SIG-M5 treated with dmso at 0.1 percent for 504 hours (cell line): Measurements from ENCODE around the gene ATP13A3.
"Not testable (repeated sequence)": the region's sequence is repeated elsewhere in the genome, so short reads cannot be mapped to it uniquely, and the experiment has no call there.

Experiments
- DNase-seq: peaks from one replicate; lab custom pipeline; 2025; ENCODE audit not compliant: unreplicated experiment; lab: John Stamatoyannopoulos, UW

Gene ATP13A3

DNA sequence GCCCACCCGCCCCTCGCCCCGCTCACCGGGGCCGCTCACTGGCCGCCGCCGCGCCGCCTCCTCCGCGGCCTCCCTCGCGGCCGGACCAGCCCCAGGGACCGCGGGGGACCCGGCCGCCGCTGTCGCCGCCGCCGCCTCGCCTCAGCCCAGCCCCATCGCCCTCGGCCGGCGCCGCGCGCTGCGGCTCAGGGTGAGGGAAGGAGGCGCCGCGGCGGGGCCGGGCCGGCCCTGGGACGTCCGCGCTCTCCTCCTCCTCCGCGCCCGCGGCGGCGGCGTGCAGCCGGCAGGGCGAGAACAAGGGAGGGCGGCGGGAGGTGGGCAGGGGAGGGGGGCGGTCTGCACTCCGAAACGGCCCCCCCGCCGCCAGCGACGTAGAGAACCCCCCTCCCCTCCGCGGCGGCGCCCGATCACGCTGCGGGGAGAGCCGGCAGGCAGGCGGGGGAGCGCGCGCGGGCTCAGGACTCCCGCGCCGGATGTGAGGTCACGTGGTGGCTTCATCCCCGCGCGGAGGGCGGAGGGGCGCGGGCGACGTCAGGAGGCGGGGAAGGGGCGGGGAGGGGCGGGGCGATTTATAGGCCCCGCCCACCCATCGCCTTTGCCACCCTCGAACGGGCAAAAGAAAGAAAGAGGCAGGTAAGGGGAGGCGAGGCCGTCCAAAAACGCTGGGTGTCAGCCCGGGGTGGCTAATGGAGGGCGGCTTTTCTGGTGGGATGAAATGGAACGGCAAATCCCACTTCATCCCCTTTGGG lies at the start of gene ATP13A3:
TSS of gene ATP13A3 (minus strand) at position 463 of the 749 bp plus-strand sequence. CDS start 24,812 bp downstream, outside the sequence.
- peak; percentile 90 for DNase-seq

DNA sequence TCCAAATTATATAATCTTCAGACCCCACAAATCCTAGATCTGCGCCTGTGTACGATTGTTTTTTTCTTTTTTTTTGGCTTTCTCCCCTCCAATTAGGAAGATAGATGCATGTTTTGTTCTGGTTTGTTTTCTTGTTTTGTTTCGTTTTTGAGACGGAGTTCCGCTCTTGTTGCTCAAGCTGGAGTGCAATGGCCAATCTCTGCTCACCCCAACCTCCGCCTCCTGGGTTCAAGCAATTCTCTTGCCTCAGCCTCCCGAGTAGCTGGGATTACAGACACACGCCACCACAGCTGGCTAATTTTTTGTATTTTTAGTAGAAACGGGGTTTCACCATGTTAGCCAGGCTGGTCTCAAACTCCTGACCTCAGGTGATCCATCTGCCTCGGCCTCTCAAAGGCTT lies 48.4 kb upstream of the ATP13A3 start:
- DNase-seq = not testable (repeated sequence)

DNA sequence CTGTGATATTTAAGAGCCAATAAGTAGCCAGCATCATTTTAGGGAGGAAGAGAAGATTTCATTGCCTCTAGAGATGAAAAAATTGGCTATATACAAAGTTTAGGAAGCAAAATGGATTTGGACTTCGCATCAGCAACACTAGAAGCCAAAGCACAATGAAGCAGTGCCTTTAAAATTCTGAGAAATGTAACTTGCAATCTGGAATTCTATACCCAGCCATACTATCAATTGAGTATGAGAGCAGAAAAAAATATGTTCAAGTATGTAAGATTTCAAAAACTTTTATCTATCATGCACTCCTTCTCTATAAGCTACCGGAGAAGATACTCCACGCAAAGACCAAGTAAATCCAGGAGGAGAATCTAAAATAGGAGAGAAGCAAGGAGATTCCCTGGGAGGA lies 47.4 kb upstream of the ATP13A3 start:
- no peak for DNase-seq

DNA sequence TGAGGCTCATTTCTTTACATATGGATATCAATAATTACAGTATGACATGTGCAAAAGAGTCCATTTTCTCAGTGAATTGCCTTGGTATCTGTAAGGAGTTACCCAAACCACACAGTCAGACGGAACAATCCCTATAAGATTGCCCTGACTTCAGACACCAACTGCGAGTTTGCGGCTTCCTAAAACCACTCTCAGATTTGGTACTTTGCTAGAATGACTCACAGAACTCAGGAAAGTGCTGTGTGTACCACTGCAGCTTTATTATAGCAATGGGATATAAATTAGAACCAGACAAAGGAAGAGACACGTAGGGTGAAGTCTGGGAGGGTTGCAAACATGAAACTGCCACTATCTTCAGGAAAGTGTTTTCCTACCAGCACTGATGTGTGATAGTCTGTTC lies 45.8 kb upstream of the ATP13A3 start:
- DNase-seq = peak; percentile 38

DNA sequence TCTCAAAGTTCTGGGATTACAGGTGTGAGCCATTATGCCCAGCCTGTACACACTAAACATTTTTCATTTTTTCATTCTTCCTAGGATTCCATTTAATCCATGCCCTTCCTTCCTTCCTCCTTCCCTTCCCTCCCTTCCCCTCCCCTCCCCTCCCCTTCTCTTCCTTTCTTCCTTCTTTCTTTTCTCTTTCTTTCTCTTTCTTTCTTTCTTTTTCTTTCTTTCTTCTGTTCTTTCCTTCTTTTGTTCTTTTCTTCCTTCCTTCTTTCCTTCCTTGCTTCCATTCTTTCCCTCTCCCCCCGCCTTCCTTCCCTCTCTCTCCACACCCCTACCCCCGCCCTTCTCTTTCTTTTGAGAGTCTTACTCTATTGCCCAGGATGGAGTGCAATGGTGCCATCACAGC lies 40.9 kb upstream of the ATP13A3 start:
- DNase-seq = no peak

DNA sequence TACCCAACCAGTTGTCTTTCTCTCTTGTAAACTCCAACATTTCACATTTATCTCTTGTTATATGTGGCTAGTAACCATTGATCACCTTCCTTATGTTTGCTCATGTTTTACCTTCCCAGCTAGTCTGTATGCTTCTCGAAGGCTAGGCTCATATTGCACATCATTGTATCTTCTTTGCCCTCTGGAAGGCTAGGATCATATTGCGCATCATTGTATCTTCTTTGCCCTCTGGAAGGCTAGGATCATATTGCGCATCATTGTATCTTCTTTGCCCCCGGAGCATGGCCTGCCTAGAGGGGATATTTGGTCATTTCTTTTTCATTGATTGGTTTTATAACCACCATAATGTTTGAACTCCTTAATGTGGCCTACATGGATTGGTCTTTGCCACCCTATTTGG lies 39.4 kb upstream of the ATP13A3 start:
- DNase-seq = no peak

DNA sequence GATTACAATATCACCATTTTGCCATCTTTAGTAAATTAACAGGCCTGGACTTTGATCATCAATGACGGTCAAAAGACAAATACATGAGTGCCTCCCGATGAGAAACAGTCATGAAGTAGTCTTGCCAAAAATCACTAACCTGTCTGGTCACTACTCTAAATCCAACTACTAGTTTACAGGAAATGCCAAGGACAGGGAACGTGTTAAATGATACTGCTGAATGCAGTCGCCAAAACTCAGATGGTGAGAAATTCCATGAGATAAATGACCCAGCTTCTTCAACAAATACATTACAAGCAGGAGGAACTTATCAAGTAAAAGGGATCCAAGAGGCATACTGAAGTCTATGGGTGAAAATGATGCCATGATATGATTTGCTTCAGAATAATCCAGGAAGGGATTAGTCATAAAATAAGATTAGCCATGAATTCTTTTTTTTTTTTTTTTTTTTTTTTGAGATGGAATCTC lies 35.8 kb upstream of the ATP13A3 start:
- no peak for DNase-seq

DNA sequence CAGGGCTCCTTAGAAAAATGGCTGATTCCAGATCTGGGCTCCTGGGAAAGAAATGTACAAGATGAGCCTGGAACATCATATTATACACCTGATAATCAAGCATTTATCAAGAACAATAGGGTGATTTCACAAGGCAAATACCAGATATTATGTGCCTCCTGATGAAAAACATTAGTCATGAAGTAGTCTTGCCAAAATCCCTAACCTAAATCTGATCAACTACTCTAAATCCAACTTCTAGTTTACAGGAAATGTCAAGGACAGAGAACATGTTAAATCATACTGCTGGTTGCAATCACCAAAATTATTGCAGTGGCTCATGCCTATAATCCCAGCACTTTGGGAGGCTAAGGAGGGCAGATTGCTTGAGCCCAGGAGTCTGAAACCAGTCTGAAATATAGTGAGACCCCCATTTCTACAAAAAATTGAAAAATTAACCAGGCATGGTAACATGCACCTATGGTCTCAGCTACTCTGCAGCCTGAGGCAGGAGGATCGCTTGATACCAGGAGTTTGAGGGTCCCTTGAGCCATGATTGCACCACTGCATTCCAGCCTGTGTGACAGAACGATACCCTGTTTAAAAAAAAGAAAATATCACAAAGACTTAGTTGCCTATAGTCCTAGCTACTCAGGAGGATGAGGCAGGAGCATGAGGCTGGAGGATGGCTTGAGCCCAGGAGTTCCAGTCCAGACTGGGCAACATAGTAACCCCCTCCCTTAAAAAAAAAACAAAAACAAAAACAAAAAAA lies 34.9 kb upstream of the ATP13A3 start:
- DNase-seq = no peak

DNA sequence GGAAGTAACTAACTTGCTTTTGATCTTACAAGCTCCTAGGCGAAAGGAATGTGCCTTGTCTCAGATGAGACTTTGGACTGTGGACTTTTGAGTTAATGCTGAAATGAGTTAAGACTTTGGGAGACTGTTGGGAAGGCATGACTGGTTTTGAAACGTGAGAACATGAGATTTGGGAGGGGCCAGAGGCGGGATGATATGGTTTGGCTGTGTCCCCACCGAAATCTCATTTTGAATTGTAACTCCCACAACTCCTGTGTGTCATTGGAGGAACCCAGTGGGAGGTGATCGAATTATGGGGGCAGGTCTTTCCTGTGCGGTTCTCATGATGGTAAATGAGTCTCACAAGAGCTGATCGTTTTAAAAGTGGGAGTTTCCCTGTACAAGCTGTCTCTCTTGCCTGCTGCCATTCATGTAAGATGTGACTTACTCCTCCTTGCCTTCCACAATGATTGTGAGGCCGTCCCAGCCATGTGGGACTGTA lies 33.9 kb upstream of the ATP13A3 start:
- DNase-seq = not testable (repeated sequence)

DNA sequence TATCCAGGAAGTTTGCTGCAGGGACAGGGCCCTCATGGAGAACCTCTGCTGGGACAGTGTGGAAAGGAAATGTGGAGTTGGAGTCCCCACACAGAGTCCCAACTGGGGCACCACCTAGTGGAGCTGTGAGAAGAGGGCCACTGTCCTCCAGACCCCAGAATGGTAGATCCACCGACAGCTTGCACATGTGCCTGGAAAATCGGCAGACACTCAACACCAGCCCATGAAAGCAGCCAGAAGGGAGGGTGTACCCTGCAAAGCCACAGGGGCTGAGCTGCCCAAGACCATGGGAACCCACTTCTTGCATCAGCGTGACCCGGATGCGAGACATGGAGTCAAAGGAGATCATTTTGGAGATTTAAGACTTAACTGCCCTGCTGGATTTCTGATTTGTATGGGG lies 33.4 kb upstream of the ATP13A3 start:
- not testable (repeated sequence) for DNase-seq

DNA sequence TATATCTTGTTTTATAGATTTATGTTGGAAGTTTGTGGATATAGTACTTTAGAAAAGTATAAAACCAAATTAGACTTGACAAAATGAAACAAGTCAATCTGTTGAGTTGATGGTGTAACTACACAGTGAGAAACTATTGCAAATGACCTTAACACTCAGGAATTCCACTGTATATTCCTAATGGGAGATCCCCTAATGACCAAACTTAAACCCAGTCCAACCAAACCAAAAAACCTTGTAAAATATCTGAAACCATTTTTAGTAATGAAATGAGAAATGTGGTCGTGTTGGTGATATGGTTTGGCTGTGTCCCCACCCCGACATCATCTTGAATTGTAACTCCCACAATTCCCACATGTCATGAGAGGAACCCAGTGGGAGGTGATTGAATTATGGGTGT lies 31.9 kb upstream of the ATP13A3 start:
- no peak for DNase-seq

DNA sequence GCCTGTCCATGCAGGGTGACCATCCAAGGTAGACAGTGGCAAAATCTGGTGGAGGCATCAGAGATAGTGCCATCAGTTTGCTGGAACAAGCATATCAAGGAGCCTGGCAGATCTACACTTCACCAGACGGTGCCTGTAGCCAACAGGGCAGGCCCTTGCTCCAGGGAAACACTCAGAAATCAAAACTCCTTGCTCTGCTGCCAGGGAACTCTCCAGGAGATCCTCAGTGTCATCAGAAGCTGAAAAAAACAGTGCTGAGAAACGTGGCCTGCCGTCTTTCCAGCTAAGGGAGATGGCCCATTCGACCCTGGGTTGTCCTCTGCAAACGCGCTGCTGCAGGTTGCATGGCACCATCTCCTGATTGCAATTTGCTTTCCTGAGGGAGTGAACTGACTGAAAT lies 30.5 kb upstream of the ATP13A3 start:
- DNase-seq = no peak

DNA sequence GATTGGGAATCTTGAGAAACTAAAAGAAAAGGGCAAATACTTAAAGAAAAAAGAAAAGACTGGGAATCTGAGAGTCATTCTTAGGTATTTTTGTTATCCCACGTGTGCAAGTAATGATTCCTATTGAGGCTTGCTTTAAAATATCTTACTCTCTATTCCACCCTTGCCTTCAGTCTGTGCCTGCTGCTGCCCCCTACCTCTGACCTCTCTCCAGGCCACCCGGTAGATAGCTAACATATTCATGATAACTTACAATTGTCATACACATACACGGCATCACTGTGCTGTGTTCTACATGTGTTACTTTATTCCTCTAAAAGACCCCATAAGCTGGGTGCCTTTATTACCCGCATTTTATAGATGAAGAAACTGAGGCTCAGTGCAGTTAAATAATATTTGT lies 27.8 kb upstream of the ATP13A3 start:
- DNase-seq = no peak

DNA sequence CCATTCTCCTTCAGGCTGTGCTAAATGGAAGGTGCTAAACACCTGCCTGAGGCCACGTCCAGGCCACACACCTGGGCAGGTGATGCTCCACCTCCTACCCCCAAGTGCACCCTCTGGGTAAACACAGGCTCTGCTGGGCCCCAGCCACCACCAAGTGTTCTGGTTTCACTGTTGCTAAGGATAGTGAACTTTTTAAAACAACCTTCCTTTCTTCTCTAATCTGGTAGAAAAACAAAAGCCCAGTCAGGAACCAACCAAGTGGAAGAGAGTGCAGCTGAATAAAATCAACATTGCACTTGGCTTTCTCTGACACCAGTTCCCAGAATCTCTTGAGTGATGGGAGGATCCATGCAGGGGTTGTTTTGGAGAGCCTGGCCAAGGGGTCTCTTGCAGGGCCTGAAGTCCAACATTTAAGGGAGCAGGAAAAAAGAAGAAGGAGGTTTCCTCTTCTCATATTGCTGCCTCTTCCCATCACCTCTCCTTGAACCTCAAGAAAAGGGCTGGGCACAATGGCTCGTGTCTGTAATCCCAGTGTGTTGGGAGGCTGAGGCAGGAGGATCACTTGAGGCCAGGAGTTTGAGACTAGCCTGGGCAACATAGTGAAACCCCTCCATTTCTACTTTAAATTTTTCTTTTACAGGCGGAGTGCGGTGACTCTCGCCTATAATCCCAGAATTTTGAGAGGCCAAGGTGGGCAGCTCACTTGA lies 26.2 kb upstream of the ATP13A3 start:
- DNase-seq = peak; percentile 18

DNA sequence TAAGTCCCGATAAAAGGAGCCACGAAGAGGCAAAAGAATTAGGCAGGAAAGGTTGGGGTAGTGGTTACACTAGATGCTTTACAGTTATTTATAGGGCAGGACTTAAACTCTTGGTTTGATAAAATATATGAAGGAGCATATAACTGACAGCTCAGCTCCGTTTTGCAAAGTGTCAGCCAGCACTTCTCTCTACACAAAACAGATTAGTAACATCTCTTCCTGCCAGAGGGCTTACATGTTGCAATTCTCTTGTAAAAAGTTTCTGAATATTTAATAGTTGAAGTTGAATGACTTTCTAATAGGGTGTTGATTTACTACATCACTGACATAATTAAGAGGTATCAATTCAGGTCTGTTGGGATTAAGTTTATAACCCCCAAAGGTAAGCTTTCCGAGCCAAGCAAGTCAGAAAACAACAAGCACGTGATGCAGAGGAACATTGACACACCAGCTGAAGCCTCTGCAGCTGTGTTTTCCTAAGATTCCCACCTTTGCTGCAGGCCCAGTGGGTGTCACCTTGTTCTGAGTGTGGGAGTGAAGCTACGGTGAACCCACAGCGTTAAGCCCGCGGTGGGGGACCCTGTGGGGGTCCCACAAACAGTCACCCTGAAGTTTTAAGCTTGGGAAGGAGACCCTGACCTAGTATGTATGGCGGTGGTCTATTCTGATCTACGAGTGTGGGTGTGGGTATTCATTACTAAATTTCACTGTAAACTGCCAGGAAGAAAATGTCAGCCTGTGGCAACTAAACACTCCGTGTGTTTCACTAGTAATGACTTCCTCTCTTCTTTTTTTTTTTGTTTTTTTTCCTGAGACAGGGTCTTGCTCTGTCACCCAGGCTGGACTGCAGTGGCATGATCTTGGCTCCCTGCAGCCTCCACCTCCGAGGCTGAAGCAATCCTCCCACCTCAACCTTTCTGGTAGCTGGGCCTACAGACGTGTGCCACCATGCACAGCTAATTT lies 22.0 kb upstream of the ATP13A3 start:
- peak; percentile 21 for DNase-seq

DNA sequence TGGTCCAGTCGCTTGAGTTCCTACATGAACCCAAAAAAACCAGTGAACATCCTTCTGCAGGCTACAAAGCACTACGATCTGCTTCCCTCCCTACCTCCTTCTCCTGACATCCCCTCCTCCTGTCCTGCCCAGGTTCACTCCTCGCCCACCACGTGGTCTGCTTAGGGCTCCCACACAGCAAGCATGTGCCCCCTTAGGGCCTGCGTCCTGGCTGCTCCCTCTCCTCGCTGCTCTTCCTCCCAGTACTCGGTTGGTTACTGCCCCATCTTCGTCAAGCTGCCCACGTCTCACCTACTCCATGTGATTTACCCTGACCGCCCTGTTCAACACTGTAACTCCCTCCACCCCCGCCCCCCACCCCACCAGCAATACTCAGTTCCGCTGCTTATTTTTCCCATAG lies 20.8 kb upstream of the ATP13A3 start:
- no peak for DNase-seq

DNA sequence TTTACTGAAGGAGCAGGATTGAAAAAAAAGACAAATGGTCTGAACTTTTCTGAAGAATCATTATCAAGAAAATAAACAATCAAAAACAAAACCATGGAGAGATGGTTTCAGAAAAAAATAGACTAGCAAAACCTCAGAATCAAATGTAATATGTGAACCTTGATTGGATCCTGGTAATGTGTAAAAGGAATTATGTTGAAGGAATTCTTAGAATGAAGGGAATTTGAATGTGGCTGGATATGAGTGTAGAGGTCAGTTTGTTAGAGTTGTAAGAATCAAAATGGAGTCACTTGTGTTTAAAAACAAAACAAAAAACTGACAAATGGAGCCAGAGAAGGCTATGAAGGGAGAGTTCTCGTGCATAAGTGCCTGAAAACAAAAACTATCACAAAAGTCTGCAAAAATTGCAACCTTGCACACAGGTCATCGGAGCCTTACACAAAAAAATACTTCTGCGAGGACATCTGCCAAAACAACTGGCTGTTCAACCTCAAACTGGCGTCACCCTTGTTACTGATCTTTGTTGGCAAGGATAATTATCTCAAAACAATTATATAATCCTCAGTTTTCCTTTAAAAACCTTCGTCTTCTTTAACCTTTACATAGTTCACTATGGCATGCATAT lies 19.1 kb upstream of the ATP13A3 start:
- DNase-seq = no peak

DNA sequence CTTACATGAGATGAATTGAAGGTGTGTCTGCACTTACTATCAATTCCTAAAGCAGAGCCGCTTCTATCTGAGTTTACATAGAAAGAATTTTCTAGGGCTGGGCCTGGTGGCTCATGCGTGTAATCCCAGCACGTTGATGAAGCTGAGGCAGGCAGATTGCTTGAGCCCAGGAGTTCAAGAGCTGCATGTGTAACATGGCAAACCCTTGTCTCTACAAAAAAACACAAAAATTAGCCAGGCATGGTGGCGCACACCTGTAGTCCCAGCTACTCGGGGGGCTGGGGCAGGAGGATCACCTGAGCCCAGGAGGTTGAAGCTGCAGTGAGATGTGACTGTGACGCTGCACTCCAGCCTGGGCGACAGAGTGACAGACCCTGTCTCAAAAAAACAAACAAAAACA lies 18.1 kb upstream of the ATP13A3 start:
- no peak for DNase-seq

DNA sequence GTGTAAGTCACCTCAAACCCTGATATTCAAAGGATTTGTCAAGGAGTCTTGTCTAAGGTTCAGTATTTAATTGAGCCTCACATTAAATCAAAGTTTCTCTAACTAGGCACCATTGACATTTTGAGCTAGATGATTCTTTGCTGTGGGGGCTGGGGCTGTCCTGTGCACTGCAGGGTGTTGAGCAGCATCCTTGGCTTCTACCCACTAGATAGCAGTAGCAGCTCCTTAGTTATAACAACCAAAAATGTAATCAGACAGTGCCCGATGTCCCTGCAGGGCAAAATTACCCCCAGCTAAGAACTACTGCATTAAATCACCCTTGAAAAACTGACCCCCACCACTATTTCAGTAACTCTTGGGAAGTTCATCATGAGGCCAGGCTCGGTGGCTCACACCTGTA lies 17.3 kb upstream of the ATP13A3 start:
- no peak for DNase-seq

DNA sequence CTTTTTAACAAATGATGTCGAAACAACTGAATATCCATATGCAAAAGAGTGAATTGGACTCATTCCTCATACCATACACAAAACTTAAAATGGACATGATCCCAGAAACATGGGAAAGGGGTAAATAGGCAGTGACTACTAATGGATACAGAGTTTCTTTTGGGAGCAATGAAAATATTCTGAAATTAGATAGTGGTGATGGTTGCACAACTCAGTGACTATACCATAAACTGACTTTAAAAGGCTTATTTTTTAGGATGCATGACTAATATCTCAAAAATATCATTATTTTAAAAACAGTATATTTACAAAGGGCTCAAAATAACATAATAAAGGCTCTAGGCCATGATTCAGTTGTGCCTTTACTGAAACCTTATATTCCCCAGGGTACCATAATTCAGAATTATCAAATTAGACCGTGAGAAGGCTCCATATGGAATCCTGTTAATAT lies 16.3 kb upstream of the ATP13A3 start:
- no peak for DNase-seq
